ENCODE measurements around the gene TUBG2. TPM values are rescaled to one million over a fixed set of nuclear protein-coding genes. Genes with fewer than 3 reads are reported as not detected.

Gene TUBG2
- total RNA-seq, 1 experiment from 2014 or later, result 20.9 TPM

DNA sequence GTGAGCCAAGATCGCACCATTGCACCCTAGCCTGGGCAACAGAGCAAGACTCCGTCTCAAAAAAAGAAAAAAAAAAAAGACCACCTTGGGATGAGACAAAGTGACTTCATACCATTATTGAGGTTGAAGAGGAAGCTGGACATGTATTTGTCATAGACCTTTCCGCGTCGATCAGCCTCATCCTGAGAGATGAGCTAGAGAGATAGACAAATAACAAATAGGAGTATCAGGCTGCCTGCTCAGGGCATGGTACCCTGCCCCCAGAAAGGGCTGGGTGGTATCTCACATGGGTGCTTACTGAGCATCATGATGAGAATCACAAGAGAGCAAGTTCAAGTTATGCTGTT lies 45.4 kb downstream of the TUBG2 start:
- H3K4me3 ChIP-seq (replicated peaks in 1 of 2; ENCODE audit: low read depth in 1 of 2, low read length in 2 of 2), result no peak overlapping the region
- H3K9me3 ChIP-seq (ENCODE audit: control insufficient read depth in 1 of 2, insufficient read depth in 1 of 2, low read depth in 1 of 2, low read length in 2 of 2), result no peaks in the 10 kb centered on the region
- no peak overlapping the region for H3K27ac ChIP-seq (ENCODE audit: low read depth, low read length)
- POLR2A ChIA-PET, result no interaction called here
- H4K20me1 ChIP-seq (ENCODE audit: insufficient read depth), result no peaks in the 10 kb centered on the region
- DNase-seq (ENCODE audit: low read depth, low spot score) (no peak), ATAC-seq (no peak)
- TF ChIP-seq, protein P1, sequence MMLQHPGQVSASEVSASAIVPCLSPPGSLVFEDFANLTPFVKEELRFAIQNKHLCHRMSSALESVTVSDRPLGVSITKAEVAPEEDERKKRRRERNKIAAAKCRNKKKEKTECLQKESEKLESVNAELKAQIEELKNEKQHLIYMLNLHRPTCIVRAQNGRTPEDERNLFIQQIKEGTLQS (IDR thresholded peaks at IDR 0.05), result no peak
- TF ChIP-seq JUND (IDR thresholded peaks at IDR 0.05), result no peak
- TF ChIP-seq POLR2A (IDR thresholded peaks at IDR 0.05; ENCODE audit: borderline replicate concordance, extremely low read depth, insufficient read depth, insufficient read length), result no peak
- TF ChIP-seq FOSL1 (IDR thresholded peaks at IDR 0.05; ENCODE audit: low read depth), result no peak
- TF ChIP-seq, protein P2, sequence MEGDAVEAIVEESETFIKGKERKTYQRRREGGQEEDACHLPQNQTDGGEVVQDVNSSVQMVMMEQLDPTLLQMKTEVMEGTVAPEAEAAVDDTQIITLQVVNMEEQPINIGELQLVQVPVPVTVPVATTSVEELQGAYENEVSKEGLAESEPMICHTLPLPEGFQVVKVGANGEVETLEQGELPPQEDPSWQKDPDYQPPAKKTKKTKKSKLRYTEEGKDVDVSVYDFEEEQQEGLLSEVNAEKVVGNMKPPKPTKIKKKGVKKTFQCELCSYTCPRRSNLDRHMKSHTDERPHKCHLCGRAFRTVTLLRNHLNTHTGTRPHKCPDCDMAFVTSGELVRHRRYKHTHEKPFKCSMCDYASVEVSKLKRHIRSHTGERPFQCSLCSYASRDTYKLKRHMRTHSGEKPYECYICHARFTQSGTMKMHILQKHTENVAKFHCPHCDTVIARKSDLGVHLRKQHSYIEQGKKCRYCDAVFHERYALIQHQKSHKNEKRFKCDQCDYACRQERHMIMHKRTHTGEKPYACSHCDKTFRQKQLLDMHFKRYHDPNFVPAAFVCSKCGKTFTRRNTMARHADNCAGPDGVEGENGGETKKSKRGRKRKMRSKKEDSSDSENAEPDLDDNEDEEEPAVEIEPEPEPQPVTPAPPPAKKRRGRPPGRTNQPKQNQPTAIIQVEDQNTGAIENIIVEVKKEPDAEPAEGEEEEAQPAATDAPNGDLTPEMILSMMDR (IDR thresholded peaks at IDR 0.05 in 2 of 3, conservative IDR thresholded peaks at IDR 0.05 in 1 of 3; ENCODE audit: borderline replicate concordance in 1 of 3, insufficient read depth in 1 of 3, low read depth in 2 of 3, low read length in 2 of 3), result no peak
- TF ChIP-seq ELF1 (IDR thresholded peaks at IDR 0.05; ENCODE audit: borderline replicate concordance, low read depth), result no peak
- no peak for TF ChIP-seq YY1 (IDR thresholded peaks at IDR 0.05; ENCODE audit: extremely low read depth, insufficient replicate concordance, low read depth, low read length)
- TF ChIP-seq ZNF274 (IDR thresholded peaks at IDR 0.05; ENCODE audit: low read depth, low read length), result no peak
- no peak for TF ChIP-seq TCF7L2 (IDR thresholded peaks at IDR 0.05; ENCODE audit: borderline replicate concordance, extremely low read depth, insufficient read depth, insufficient read length)
- TF ChIP-seq MAX (IDR thresholded peaks at IDR 0.05), result no peak
- no peak for TF ChIP-seq CEBPB (IDR thresholded peaks at IDR 0.05; ENCODE audit: low read depth)
- TF ChIP-seq EGR1 (IDR thresholded peaks at IDR 0.05; ENCODE audit: low read depth), result no peak
- TF ChIP-seq POLR2AphosphoS5 (IDR thresholded peaks at IDR 0.05; ENCODE audit: low read depth, low read length), result no peak
- TF ChIP-seq RAD21 (IDR thresholded peaks at IDR 0.05; ENCODE audit: low read depth), result no peak
- TF ChIP-seq SP1 (IDR thresholded peaks at IDR 0.05; ENCODE audit: low read depth), result no peak
- TF ChIP-seq ZFX (IDR thresholded peaks at IDR 0.05), result no peak
- TF ChIP-seq CBX3 (IDR thresholded peaks at IDR 0.05; ENCODE audit: low read depth), result no peak
- no peak for TF ChIP-seq EZH2 (IDR thresholded peaks at IDR 0.05)
- no peak for TF ChIP-seq SRF (IDR thresholded peaks at IDR 0.05; ENCODE audit: low read depth)
- no peak for TF ChIP-seq EZH2phosphoT487 (IDR thresholded peaks at IDR 0.05; ENCODE audit: borderline replicate concordance)
- no TSS peak for BruUV-seq (replicated peaks)
- H3K4me2 ChIP-seq (ENCODE audit: low read length), result no peak overlapping the region
- H3K36me3 ChIP-seq (ENCODE audit: control insufficient read depth in 1 of 2, insufficient read depth in 2 of 2, low read length in 2 of 2), result peaks cover 25 to 38% of the 10 kb centered on the region in 2 experiments
- H3K79me2 ChIP-seq (ENCODE audit: insufficient read depth, low read length), result no peaks in the 10 kb centered on the region
- H3K9me2 ChIP-seq (ENCODE audit: insufficient read depth), result no peaks in the 10 kb centered on the region
- H3K4me1 ChIP-seq (ENCODE audit: control insufficient read depth in 1 of 2, insufficient read depth in 2 of 2, low read length in 2 of 2), result no peaks in the 10 kb centered on the region
- H3K27me3 ChIP-seq (ENCODE audit: insufficient read depth, low read length), result no peaks in the 10 kb centered on the region
- intact Hi-C loops (cut with micrococcal nuclease), result no loop called here
- H3K9ac ChIP-seq (ENCODE audit: low read length), result no peak overlapping the region
- CTCF ChIA-PET, result no interaction called here
- H2AFZ ChIP-seq (ENCODE audit: low read depth, low read length, poor library complexity, severe bottlenecking), result no peak overlapping the region
- RAD21 ChIA-PET (ENCODE audit: low non-redundant PET in 1 of 2, low total read pairs in 2 of 2, uncharacterized antibody in 2 of 2, unreplicated experiment in 2 of 2), result no interaction called here
